Peyer's patch (tissue), 4 donors: ENCODE data around the gene NTN1. TPM values are rescaled to one million over a fixed set of nuclear protein-coding genes. Genes with fewer than 3 reads are reported as not detected.

ENCODE experiments used
- DNase-seq, 3 donors: peaks; one replicate each; pipeline ENCODE4 v3.0.0-alpha.2; 2017 to 2019
- H3K27ac ChIP-seq, 4 donors: fragments of 200-600 bp; sonication (generic); one replicate each; pipeline ENCODE4 v1.5.1; 2016 to 2019
- H3K27me3 ChIP-seq, 2 donors: fragments of 200-600 bp; sonication (generic); one replicate each; pipeline ENCODE4 v1.5.1; 2019
- H3K36me3 ChIP-seq, 3 donors: fragments of 200-600 bp; sonication (generic); one replicate each; pipeline ENCODE4 v1.5.1; 2016 to 2019
- H3K4me1 ChIP-seq, 4 donors: fragments of 200-600 bp; sonication (generic); one replicate each; pipeline ENCODE4 v1.5.1; 2016 to 2019
- H3K4me3 ChIP-seq, 4 donors: fragments of 200-600 bp; sonication (generic); 1 replicate in 3 of 4; 2 replicates in 1 of 4; pipeline ENCODE4 v1.5.1; 2016 to 2019; ENCODE audit warnings: mild to moderate bottlenecking in 1 of 4
- H3K9me3 ChIP-seq, 4 donors: fragments of 200-600 bp; sonication (generic); one replicate each; pipeline ENCODE4 v1.5.1; 2016 to 2019; ENCODE audit warnings: mild to moderate bottlenecking in 1 of 4
- CTCF ChIP-seq, 6 experiments: fragments of 450-650 bp in 4 of 6; fragments of 200-600 bp in 2 of 6; sonication (generic) in 1 of 6; IDR thresholded peaks; one replicate each; pipeline ENCODE4 v1.5.1; 2017 to 2019; ENCODE audit warnings: antibody characterized with exemption in 6 of 6, mild to moderate bottlenecking in 3 of 6, moderate library complexity in 1 of 6
- POLR2A ChIP-seq, 2 donors: fragments of 450-650 bp; IDR thresholded peaks; one replicate each; pipeline ENCODE4 v1.5.1; 2017; ENCODE audit warnings: antibody characterized with exemption in 2 of 2, mild to moderate bottlenecking in 2 of 2, moderate library complexity in 2 of 2
- total RNA-seq, 4 donors: library from RNA; depleted of rRNA; stranded (reverse); fragments of >200 nt; gene quantifications; one replicate each; pipeline ENCODE4 v1.1.0, GENCODE V29; 2016

The NTN1 gene
- total RNA-seq, 4 donors from 2014 or later: 4.0 to 17.3 (median 10.9) TPM

- Histone ChIP-seq H3K9me3 (no peaks in the 10 kb centered on the region), H3K27me3 (no peaks in the 10 kb centered on the region), H3K36me3 (no peaks in the 10 kb centered on the region), H3K27ac (no peak overlapping the region), H3K4me3 (no peak overlapping the region), H3K4me1 (peaks cover 0 to 16% (median 0%) of the 10 kb centered on the region in 4 donors)
- no peak for DNase-seq
- TF ChIP-seq POLR2A (IDR thresholded peaks at IDR 0.05) (no peak), CTCF (IDR thresholded peaks at IDR 0.05) (no peak)
Observed at GRCh38 chr17:9195411-9195810, 174.1 kb downstream of the NTN1 start.

GRCh38 chr17:9195961-9196670 is 174.8 kb downstream of the NTN1 start:
- peak overlapping the region in 2 of 4 donors; percentile 42 to 67 for H3K27ac ChIP-seq
- peaks cover 0 to 16% (median 0%) of the 10 kb centered on the region in 4 donors for H3K4me1 ChIP-seq
- peak in 2 of 3 donors; percentile 73 to 76 for DNase-seq
- H3K36me3 ChIP-seq: no peaks in the 10 kb centered on the region
- TF ChIP-seq CTCF (IDR thresholded peaks at IDR 0.05) (peak in 3 of 6 experiments; percentile 22 to 37 (median 29)), POLR2A (IDR thresholded peaks at IDR 0.05) (no peak)
- H3K4me3 ChIP-seq: no peak overlapping the region
- H3K27me3 ChIP-seq: no peaks in the 10 kb centered on the region
- H3K9me3 ChIP-seq: no peaks in the 10 kb centered on the region

- no peaks in the 10 kb centered on the region for H3K27me3 ChIP-seq
- DNase-seq: no peak
- no peak overlapping the region for H3K4me3 ChIP-seq
- H3K27ac ChIP-seq: no peak overlapping the region
- TF ChIP-seq CTCF (IDR thresholded peaks at IDR 0.05): no peak
- TF ChIP-seq POLR2A (IDR thresholded peaks at IDR 0.05): no peak
- H3K4me1 ChIP-seq: peaks cover 0 to 16% (median 0%) of the 10 kb centered on the region in 4 donors
- H3K36me3 ChIP-seq: no peaks in the 10 kb centered on the region
- H3K9me3 ChIP-seq: no peaks in the 10 kb centered on the region
Observed at GRCh38 chr17:9199571-9200551, 178.6 kb downstream of the NTN1 start.

GRCh38 chr17:9200699-9201359 is 179.5 kb downstream of the NTN1 start:
- Histone ChIP-seq H3K27me3 (no peaks in the 10 kb centered on the region), H3K36me3 (no peaks in the 10 kb centered on the region), H3K27ac (no peak overlapping the region), H3K4me3 (no peak overlapping the region), H3K4me1 (peaks cover 0 to 14% (median 0%) of the 10 kb centered on the region in 4 donors), H3K9me3 (no peaks in the 10 kb centered on the region)
- DNase-seq: peak in 1 of 3 donors; percentile 2
- TF ChIP-seq CTCF (IDR thresholded peaks at IDR 0.05) (no peak), POLR2A (IDR thresholded peaks at IDR 0.05) (no peak)

GRCh38 chr17:9202532-9202931 is 181.2 kb downstream of the NTN1 start:
- H3K27ac ChIP-seq: no peak overlapping the region
- H3K27me3 ChIP-seq: no peaks in the 10 kb centered on the region

More at GRCh38 chr17:9202532-9202931, 181.2 kb downstream of the NTN1 start:
- peaks cover 0 to 19% (median 0%) of the 10 kb centered on the region in 4 donors for H3K4me1 ChIP-seq
- no peaks in the 10 kb centered on the region for H3K36me3 ChIP-seq
- TF ChIP-seq POLR2A (IDR thresholded peaks at IDR 0.05): no peak
- TF ChIP-seq CTCF (IDR thresholded peaks at IDR 0.05): no peak
- no peaks in the 10 kb centered on the region for H3K9me3 ChIP-seq
- H3K4me3 ChIP-seq: no peak overlapping the region
- no peak for DNase-seq
